Cerebellar nuclear complex (tissue), 1 donor: Measurements from ENCODE around the gene GDPD1.
"Not testable (repeated sequence)": the region's sequence is repeated elsewhere in the genome, so short reads cannot be mapped to it uniquely, and the experiment has no call there.

Experiments
- DNase-seq, 2 experiments: peaks; one replicate each; lab custom pipeline; 2025; lab: John Stamatoyannopoulos, UW

Gene GDPD1

GRCh38 chr17:59220328-59221158, at the start of gene GDPD1:
Gene GDPD1 (plus strand): TSS chr17:59220511. CDS start chr17:59220610, 99 bp downstream.
- peak; percentile 45 to 66 for DNase-seq

- no peak for DNase-seq
These were observed 47.8 kb upstream of the GDPD1 start for GRCh38 chr17:59172436-59173004.

- no peak for DNase-seq
These were observed 45.6 kb upstream of the GDPD1 start for GRCh38 chr17:59174671-59175070.

- no peak for DNase-seq
These were observed 45.2 kb upstream of the GDPD1 start for GRCh38 chr17:59175076-59175475.

- DNase-seq, result no peak
These were observed 41.9 kb upstream of the GDPD1 start for GRCh38 chr17:59178266-59178985.

GRCh38 chr17:59179601-59180000, 40.7 kb upstream of the GDPD1 start:
- not testable (repeated sequence) for DNase-seq

GRCh38 chr17:59180626-59181025, 39.7 kb upstream of the GDPD1 start:
- DNase-seq, result no peak

- DNase-seq, result no peak
These were observed 38.8 kb upstream of the GDPD1 start for GRCh38 chr17:59181481-59181880.

GRCh38 chr17:59185997-59186396, 34.3 kb upstream of the GDPD1 start:
- no peak for DNase-seq

GRCh38 chr17:59186850-59187249, 33.5 kb upstream of the GDPD1 start:
- no peak for DNase-seq

GRCh38 chr17:59190806-59191205, 29.5 kb upstream of the GDPD1 start:
- no peak for DNase-seq

- DNase-seq, result no peak
These were observed 26.9 kb upstream of the GDPD1 start for GRCh38 chr17:59193336-59193862.

- no peak for DNase-seq
These were observed 20.9 kb upstream of the GDPD1 start for GRCh38 chr17:59199398-59199797.

GRCh38 chr17:59202320-59202719, 18.0 kb upstream of the GDPD1 start:
- no peak for DNase-seq

- no peak for DNase-seq
These were observed 941 bp upstream of the GDPD1 start for GRCh38 chr17:59219370-59219769.

- no peak for DNase-seq
These were observed 351 bp upstream of the GDPD1 start for GRCh38 chr17:59219992-59220327.

- DNase-seq, result peak in 1 of 2 experiments; percentile 19
These were observed 992 bp downstream of the GDPD1 start for GRCh38 chr17:59221159-59221847.

- no peak for DNase-seq
These were observed 3.5 kb downstream of the GDPD1 start for GRCh38 chr17:59223813-59224212.

GRCh38 chr17:59228588-59228987, 8.3 kb downstream of the GDPD1 start:
- DNase-seq, result not testable (repeated sequence)

GRCh38 chr17:59230764-59231163, 10.5 kb downstream of the GDPD1 start:
- no peak for DNase-seq

- no peak for DNase-seq
These were observed 14.3 kb downstream of the GDPD1 start for GRCh38 chr17:59234631-59235030.

GRCh38 chr17:59238906-59239305, 18.6 kb downstream of the GDPD1 start:
- DNase-seq, result no peak
